HG02973 (cell line): Measurements from ENCODE around the gene SSTR1.
"Not testable (repeated sequence)": the region's sequence is repeated elsewhere in the genome, so short reads cannot be mapped to it uniquely, and the experiment has no call there.

ENCODE experiments used
- ATAC-seq: cut with Tn5 transposase; IDR thresholded peaks from one replicate; pipeline ENCODE4 v1.9.1; 2021; ENCODE audit warnings: moderate library complexity; ENCODE audit not compliant: unreplicated experiment

The SSTR1 gene, protein sequence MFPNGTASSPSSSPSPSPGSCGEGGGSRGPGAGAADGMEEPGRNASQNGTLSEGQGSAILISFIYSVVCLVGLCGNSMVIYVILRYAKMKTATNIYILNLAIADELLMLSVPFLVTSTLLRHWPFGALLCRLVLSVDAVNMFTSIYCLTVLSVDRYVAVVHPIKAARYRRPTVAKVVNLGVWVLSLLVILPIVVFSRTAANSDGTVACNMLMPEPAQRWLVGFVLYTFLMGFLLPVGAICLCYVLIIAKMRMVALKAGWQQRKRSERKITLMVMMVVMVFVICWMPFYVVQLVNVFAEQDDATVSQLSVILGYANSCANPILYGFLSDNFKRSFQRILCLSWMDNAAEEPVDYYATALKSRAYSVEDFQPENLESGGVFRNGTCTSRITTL

DNA sequence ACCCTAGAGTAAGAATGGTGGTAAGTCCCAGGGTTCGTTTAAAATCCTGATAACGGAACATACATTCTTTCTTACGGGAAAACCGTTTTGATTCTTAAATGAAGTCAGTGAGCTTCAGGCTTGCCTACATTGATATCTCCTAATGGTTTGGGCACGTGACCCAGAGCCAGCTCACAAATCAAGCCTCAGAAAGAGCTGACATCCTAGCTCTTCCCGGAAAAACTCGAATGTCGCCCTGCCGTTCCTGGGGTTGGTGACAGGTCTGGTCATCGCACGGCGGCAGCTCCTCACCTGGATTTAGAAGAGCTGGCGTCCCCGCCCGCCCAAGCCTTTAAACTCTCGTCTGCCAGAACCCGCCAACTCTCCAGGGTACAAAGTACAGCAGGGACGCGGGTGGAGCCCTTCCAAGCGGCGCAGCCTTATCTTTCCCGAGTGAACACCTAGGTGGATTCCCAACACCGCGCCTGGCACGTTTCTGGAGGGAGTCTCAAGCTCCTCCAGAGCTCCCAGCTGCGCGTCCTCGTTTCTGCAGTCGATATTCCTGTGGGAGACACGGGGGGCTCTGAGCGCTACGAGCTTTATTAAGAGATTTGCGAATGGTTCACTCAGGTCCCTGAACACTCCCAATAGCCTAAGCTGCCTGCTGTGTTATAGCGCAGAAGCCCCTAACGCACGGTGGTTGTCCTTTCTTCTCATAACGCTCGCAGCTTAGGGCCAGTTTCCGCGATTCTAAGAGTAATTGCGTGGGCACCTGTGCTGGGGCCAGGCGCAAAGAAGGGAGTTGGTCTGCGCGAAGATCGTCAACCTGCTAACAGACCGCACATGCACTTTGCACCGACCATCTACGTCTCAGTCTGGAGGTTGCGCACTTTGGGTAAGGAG lies at the start of gene SSTR1:
Gene SSTR1, plus strand, starts transcription at position 169 of the 882 bp plus-strand sequence. CDS start 1,486 bp downstream, outside the sequence.
- ATAC-seq, result no peak

DNA sequence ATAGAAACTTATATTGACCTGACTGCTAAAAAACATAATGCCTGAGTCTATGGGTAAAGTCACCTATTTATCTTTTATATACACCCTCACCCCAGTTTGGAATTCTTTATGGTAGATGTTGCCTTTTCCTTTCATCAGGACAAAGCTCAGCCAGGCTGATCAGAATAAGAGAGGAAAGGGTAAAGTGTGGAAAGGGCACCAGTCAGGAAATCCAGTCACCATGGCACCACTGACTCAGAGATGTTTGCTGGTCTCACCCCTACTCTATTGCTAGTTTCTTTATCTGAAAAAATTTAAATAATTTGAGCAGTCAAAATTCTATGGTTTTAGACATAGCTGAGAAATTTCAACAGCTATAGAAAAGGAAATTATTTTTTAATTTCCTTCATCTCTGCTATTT lies 49.2 kb upstream of the SSTR1 start:
- no peak for ATAC-seq

DNA sequence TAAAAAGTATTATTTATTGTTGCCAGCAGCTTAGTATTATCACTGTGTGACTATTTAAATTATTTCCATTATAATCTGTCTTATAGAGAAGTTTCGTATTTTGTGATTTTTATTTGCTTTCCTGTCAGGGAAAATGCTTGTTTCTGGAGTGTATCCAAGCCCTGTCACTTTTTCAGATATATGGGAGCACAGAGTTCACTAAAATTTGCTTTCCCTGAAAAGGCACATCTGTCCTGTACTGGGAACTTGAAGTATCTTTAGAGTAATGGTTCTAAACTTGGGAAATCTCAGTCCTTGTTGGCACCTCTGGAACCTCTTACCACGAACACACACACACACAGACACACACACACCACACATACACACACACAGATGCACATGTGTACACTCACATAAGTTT lies 39.3 kb upstream of the SSTR1 start:
- no peak for ATAC-seq

- ATAC-seq, result no peak
Observed at GRCh38 chr14:38171197-38171596, 36.5 kb upstream of the SSTR1 start.

GRCh38 chr14:38174711-38175110 lies 33.0 kb upstream of the SSTR1 start:
- ATAC-seq, result no peak

DNA sequence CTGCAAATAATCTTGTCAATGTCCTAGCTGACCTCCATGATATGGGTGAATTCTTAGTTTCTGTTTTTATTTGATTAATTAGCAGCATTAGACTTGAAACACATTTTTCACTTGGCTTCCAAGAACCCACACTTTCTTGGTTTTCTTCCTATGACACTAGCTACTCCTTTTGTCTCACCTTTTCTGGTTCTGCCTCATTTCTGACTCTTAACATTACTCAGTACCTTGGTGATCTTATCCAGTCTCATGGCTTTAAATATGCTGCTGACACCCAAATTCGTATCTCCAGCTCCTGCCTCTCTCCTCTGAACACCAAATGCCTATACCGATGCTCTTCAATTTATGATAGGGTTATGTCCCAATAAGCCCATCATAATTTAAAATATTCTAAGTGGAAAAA lies 32.0 kb upstream of the SSTR1 start:
- ATAC-seq, result no peak

DNA sequence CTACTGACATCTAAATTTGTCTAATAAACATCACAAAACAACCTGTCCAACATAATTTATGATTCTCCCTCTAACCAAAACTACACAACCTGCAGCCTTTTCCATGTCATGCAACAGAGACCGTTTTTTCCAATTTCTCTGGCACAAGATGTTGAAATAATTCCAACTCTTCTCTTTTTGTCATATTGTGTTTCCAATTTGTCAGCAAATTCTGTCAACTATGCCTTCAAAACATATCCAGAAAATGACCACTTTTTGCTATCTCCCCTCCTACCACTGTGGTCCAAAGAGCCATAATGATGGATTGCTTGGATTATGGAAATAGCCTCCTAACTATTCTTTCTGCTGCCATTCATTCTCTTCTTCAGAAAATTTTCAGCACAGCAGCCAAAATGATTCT lies 31.3 kb upstream of the SSTR1 start:
- no peak for ATAC-seq

DNA sequence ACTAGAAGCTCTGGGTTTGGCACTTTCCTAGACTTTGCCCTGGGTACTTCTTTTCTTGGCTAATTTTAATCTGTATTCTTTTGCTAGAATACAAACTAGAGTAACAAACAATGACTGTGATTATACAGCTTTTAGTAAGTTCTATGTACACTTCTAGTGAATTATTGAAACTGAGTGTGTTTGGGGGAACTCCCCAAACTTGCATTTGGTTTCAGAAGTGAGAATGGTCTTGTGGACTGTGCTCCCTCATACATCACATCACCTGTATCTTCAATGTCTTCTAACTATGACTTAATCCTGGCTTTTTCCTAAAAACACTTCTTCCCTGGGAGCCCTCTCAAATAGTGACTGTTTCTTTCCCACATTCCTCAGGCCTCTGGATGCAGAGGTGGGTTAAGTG lies 23.6 kb upstream of the SSTR1 start:
- ATAC-seq, result no peak

- ATAC-seq, result no peak
Observed at GRCh38 chr14:38185671-38186070, 22.0 kb upstream of the SSTR1 start.

GRCh38 chr14:38186216-38186615 lies 21.5 kb upstream of the SSTR1 start:
- no peak for ATAC-seq

GRCh38 chr14:38187528-38187927 lies 20.2 kb upstream of the SSTR1 start:
- ATAC-seq, result no peak

GRCh38 chr14:38189930-38190726 lies 17.6 kb upstream of the SSTR1 start:
- no peak for ATAC-seq

GRCh38 chr14:38190846-38191245 lies 16.9 kb upstream of the SSTR1 start:
- not testable (repeated sequence) for ATAC-seq

- ATAC-seq, result not testable (repeated sequence)
Observed at GRCh38 chr14:38191491-38191890, 16.2 kb upstream of the SSTR1 start.

- no peak for ATAC-seq
Observed at GRCh38 chr14:38197001-38197783, 10.5 kb upstream of the SSTR1 start.

- no peak for ATAC-seq
Observed at GRCh38 chr14:38197784-38198335, 9.8 kb upstream of the SSTR1 start.

DNA sequence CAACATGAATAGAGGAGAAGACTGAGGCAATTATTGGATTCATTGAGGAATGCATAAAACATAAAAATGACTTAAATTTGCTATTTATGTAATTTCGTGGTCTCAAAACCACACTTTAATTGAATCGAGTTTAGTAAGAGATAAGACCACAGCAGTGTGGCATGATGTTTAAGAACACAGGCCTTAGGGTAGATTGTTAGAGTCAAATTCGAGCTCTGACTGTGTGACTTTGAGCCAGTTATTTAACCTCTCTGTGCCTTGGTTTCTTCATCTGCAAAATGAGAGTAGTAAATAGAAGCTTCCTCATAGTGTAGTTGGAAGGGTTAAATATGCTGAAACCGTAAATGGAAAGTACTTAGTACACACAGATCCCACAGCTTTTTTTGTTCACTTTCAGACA lies 9.3 kb upstream of the SSTR1 start:
- ATAC-seq, result no peak

DNA sequence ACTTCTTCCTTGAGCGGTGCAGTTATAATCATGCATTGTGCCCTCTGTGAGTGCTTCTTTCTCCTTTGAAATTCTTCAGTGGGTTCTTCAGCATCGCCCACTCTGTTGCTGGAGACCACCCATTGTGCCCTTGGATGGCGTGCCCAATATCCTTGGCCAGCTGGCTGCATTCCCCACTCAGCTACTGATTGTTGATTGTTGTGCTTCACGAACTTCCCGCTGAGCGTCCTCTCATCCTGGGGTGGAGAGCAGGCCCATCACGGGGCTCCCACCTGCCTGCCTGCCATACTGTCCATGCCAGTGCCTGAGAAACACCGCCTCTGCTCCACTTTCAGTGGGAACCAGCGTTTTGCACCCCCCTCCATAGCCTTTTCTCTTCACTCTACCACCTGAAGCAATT lies 8.6 kb upstream of the SSTR1 start:
- ATAC-seq, result no peak

GRCh38 chr14:38199739-38200138 lies 8.0 kb upstream of the SSTR1 start:
- no peak for ATAC-seq
